Measurements from ENCODE around the gene FXYD3. TPM values are rescaled to one million over a fixed set of nuclear protein-coding genes. Genes with fewer than 3 reads are reported as not detected.
"Not testable (repeated sequence)": the region's sequence is repeated elsewhere in the genome, so short reads cannot be mapped to it uniquely, and the experiment has no call there.

Gene FXYD3
- total RNA-seq, 4 donors from 2014 or later = 1.2 to 38.8 (median 4.2) TPM

- Histone ChIP-seq H3K4me3 (no peak overlapping the region), H3K27ac (no peak overlapping the region), H3K9me3 (no peaks in the 10 kb centered on the region), H3K36me3 (no peaks in the 10 kb centered on the region), H3K27me3 (no peaks in the 10 kb centered on the region), H3K4me1 (no peaks in the 10 kb centered on the region)
- 44 to 78% methylated on average over 7 to 14 of the region's 29 CpGs for WGBS, 2 donors (ENCODE audit: low coverage in 1 of 2)
- ATAC-seq = no peak
- no peak for TF ChIP-seq POLR2AphosphoS5 (IDR thresholded peaks at IDR 0.05)
- no peak for TF ChIP-seq POLR2A (IDR thresholded peaks at IDR 0.05)
- TF ChIP-seq EP300 (IDR thresholded peaks at IDR 0.05) = no peak
- no peak for TF ChIP-seq CTCF (IDR thresholded peaks at IDR 0.05)
Measured at GRCh38 chr19:35098413-35099049, 17.1 kb upstream of the FXYD3 start.

- no peak overlapping the region for H3K27ac ChIP-seq
- no peaks in the 10 kb centered on the region for H3K9me3 ChIP-seq
- H3K4me3 ChIP-seq = no peak overlapping the region
- no peaks in the 10 kb centered on the region for H3K27me3 ChIP-seq
- TF ChIP-seq POLR2A (IDR thresholded peaks at IDR 0.05) = no peak
- no peak for TF ChIP-seq CTCF (IDR thresholded peaks at IDR 0.05)
- no peak for TF ChIP-seq EP300 (IDR thresholded peaks at IDR 0.05)
- TF ChIP-seq POLR2AphosphoS5 (IDR thresholded peaks at IDR 0.05) = no peak
- H3K4me1 ChIP-seq = no peaks in the 10 kb centered on the region
- 75% methylated on average over 3 to 15 of the region's 21 CpGs for WGBS, 2 donors (ENCODE audit: low coverage in 1 of 2)
- ATAC-seq = no peak
- H3K36me3 ChIP-seq = no peaks in the 10 kb centered on the region
Measured at GRCh38 chr19:35099155-35099896, 16.3 kb upstream of the FXYD3 start.

- Histone ChIP-seq H3K27ac (no peak overlapping the region), H3K4me3 (no peak overlapping the region), H3K27me3 (no peaks in the 10 kb centered on the region), H3K36me3 (no peaks in the 10 kb centered on the region), H3K9me3 (no peaks in the 10 kb centered on the region), H3K4me1 (no peaks in the 10 kb centered on the region)
- ATAC-seq = no peak
- no peak for TF ChIP-seq POLR2A (IDR thresholded peaks at IDR 0.05)
- TF ChIP-seq CTCF (IDR thresholded peaks at IDR 0.05) = no peak
- no peak for TF ChIP-seq POLR2AphosphoS5 (IDR thresholded peaks at IDR 0.05)
- TF ChIP-seq EP300 (IDR thresholded peaks at IDR 0.05) = no peak
- 100% methylated on average over 3 of the region's 13 CpGs; no CpG with 5 or more reads in 1 of the 2 donors for whole genome bisulfite sequencing, 2 donors (ENCODE audit: low coverage in 1 of 2)
Measured at GRCh38 chr19:35099897-35100275, 15.7 kb upstream of the FXYD3 start.

- ATAC-seq = no peak
- no peaks in the 10 kb centered on the region for H3K36me3 ChIP-seq
- no peaks in the 10 kb centered on the region for H3K4me1 ChIP-seq
- no peaks in the 10 kb centered on the region for H3K9me3 ChIP-seq
- 54 to 74% methylated on average over 7 to 9 of the region's 16 CpGs for WGBS, 2 donors (ENCODE audit: low coverage in 1 of 2)
- no peaks in the 10 kb centered on the region for H3K27me3 ChIP-seq
- H3K27ac ChIP-seq = no peak overlapping the region
- no peak overlapping the region for H3K4me3 ChIP-seq
- no peak for TF ChIP-seq POLR2A (IDR thresholded peaks at IDR 0.05)
- TF ChIP-seq EP300 (IDR thresholded peaks at IDR 0.05) = no peak
- no peak for TF ChIP-seq CTCF (IDR thresholded peaks at IDR 0.05)
- TF ChIP-seq POLR2AphosphoS5 (IDR thresholded peaks at IDR 0.05) = no peak
Measured at GRCh38 chr19:35100588-35101533, 14.8 kb upstream of the FXYD3 start.

GRCh38 chr19:35101949-35102348, 13.7 kb upstream of the FXYD3 start:
- not testable (repeated sequence) for H3K4me3 ChIP-seq, H3K27me3 ChIP-seq, ATAC-seq, H3K36me3 ChIP-seq, H3K27ac ChIP-seq, H3K4me1 ChIP-seq, H3K9me3 ChIP-seq
- WGBS, 2 donors (ENCODE audit: low coverage in 1 of 2) = 85 to 100% methylated on average over 5 to 6 of the region's 10 CpGs

GRCh38 chr19:35103614-35104013, 12.0 kb upstream of the FXYD3 start:
- H3K9me3 ChIP-seq, H3K36me3 ChIP-seq, ATAC-seq, H3K4me1 ChIP-seq, H3K4me3 ChIP-seq, H3K27ac ChIP-seq, H3K27me3 ChIP-seq: not testable (repeated sequence)
- 56 to 67% methylated on average over 4 to 5 of the region's 10 CpGs for WGBS, 2 donors (ENCODE audit: low coverage in 1 of 2)

Data from gastroesophageal sphincter (tissue), 4 donors.